Measurements from ENCODE around the gene CELF4.

GRCh38 chr18:37318360-37319355 lies 246.9 kb downstream of the CELF4 start:
- TF ChIP-seq CTCF (IDR thresholded peaks at IDR 0.05; ENCODE audit: borderline replicate concordance, extremely low read depth, low read length, poor library complexity, severe bottlenecking) = no peak
- TF ChIP-seq EZH2 (IDR thresholded peaks at IDR 0.05; ENCODE audit: borderline replicate concordance, low read depth, low read length, severe bottlenecking) = no peak

Measured in DND-41 (cell line).